ENCODE results near the gene ATP8B3.
"Not testable (repeated sequence)": the region's sequence is repeated elsewhere in the genome, so short reads cannot be mapped to it uniquely, and the experiment has no call there.

ATP8B3 gene

DNA sequence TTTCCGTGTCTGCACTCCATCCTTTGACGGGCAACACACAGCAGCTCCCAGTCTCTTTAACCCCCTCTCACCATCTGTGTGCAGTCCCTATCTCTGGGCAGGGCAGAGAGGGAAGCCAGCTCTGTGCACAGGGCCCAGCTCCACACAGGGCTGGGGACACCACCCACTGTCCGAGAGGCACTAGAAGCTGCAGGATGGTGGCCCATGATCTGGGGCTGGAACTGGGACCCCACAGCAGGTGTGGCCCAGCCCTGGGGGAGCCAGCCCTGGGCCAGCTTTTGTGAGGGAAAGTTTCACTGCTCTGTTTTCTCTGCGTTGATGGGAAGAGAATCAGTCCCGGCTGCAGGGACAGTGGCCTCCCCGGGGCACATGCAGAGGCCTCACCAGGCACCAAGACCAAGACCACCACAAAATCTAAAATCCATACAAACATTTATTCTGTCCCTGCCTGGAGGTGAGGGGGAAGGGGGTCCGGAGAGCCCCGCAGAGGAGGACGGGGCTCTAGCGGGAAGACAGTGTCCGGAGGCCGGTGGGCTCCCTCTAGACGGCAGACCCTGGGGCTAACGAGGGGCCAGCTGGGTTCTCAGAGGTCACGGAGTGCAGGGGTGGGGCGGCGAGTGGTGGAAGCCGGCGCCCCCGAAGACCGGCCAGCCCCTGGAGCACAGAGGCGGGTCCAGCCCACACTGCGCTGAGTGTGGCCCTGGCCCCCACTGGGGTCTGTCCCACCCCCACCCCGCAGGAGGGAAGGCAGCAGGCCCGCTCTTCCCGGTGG lies 2.9 kb upstream of the ATP8B3 start:
- DNase-seq, result no peak

- no peak for DNase-seq
These were observed 2.3 kb upstream of the ATP8B3 start for GRCh38 chr19:1814391-1814790.

GRCh38 chr19:1813192-1814182 lies 1.4 kb upstream of the ATP8B3 start:
- DNase-seq, result no peak

- DNase-seq, result peak; percentile 89
These were observed 533 bp upstream of the ATP8B3 start for GRCh38 chr19:1812426-1813191.

- DNase-seq, result no peak
These were observed 593 bp downstream of the ATP8B3 start for GRCh38 chr19:1811472-1811894.

DNA sequence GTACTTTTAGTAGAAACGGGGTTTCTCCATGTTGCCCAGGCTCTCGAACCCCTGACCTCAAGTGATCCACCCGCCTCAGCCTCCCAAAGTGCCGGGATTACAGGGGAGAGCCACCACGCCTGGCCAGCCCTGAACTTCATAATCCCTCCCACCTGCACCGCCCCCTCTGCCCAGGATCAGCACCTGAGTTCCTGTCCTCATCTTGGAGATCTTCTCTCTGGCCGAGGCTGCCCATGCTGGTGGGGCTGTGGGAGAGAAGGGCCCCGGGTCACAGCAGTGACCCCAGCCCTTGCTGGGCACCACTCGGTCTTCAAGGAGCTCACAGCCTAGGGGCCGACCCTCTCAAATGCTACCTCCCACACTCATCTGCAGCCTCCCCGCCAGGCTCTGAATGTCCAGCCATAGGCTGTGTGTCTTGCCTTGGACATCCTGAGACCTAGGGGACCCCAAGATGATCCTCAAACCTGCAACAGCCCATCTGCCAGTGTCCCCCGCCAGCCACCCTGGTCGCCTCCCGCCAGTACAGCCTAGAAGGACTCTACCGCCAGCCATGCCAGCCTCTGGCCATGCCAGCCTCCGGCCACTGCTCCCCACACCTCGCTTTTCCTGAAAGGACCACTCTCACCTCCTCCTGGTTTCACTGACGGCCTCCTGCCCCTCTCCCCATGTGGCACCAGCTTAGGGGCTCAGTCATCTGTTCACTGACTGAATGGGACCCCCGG lies 1.5 kb downstream of the ATP8B3 start:
- DNase-seq, result no peak

DNA sequence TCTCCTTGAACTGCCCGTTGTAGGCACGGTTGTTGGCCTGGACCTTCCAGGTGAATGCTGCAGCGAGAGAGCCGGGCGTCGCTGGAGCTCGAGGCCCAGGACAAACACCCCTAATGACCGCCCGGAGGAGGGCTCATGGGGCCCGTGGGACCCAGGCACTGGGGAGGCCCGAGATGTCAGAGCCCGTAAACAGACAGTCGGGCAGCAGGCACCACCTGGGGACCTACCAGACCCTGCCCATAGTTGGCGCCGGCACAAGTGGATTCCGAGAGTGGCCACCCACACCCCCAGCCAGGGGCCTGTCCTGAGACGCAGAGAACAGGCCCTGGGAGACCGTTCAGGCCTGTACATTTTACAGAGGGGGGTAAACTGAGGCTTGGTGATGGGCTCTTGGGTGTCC lies 2.4 kb downstream of the ATP8B3 start:
- DNase-seq, result no peak

- no peak for DNase-seq
These were observed 3.7 kb downstream of the ATP8B3 start for GRCh38 chr19:1808395-1808731.

DNA sequence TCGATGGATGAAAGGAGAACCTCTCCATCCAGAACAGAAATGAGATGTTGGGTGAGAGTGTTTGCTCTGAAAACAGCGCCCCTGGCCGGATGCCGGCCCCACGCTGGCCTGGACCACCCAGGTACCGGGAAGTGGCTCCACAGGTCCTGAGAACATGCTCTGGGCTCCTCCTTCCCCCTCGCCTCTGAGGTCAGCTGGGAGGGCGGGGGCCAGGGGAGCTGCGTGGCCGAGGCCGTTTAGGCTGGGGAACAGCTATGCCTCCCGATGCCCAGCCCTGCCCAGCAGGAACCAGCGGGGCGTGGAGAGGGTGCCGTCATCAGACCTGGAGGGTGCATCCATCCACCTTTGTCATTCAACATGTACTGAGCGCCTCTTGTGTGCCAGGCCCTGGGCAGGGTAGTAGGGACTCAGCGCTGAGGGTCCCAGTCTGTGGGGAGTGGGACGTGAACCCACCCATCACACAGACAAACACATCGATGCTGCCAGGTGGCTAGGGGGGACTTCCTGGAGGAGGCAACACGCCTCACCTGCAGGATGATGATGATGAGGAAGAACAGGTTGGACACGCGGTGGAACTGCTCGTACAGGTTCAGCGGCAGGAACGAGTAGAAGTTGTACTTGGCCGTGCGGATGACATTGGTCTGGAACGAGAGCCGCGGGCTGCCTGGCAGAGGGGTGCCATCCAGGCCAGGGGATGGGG lies 4.2 kb downstream of the ATP8B3 start:
- no peak for DNase-seq

DNA sequence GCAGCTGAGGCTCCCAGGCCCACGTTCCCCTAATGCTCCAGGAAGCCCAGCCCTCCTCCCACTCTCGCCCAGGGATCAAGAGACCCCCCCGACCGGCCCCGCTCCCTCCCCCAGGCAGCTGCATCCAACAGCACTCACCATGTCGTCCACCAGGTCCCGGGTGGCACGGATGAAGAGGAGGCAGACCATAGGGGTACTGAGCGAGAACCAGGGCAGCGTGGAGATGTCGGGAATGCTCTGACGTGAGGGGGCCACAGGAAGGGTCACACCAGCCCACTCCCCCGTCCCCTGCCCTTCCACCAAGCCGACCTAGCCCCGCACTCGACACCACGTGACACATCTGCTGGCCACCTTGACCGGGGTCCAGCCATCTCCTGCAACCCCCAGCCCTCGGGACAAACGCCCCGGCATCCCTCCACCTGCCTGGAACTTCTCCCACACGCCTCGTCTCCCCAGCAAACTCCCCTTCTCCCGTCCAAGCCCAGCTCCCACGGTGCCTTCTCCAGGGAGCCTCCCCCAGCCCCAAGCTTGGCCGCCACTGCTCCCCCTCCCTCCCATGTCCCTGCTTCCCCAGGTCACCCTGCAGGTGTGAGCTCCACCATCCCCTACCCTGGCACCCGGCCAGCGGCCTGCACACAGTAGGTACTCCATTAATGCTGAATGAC lies 4.9 kb downstream of the ATP8B3 start:
- DNase-seq, result no peak

- no peak for DNase-seq
These were observed 5.7 kb downstream of the ATP8B3 start for GRCh38 chr19:1806184-1807029.

GRCh38 chr19:1805401-1806183 lies 6.5 kb downstream of the ATP8B3 start:
- DNase-seq, result no peak

DNA sequence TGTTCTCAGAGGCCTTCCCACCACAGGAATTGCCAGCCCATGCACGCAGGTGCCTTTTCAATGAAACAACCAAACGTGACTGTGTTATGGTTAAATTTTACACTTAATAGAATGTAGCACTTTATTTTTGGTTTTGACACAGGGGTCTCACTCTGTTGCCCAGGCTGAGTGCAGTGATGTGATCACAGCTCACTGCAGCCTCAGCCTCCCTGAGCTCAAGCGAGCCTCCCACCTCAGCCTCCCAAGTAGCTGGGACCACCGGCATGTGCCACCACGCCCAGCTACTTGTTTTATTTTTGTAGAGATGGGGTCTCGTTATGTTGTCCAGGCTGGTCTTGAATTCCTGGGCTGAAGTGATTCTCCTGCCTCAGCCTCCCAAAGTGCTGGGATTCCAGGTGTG lies 7.2 kb downstream of the ATP8B3 start:
- no peak for DNase-seq

GRCh38 chr19:1799695-1800342 lies 12.3 kb downstream of the ATP8B3 start:
- no peak for DNase-seq

- not testable (repeated sequence) for DNase-seq
These were observed 14.8 kb downstream of the ATP8B3 start for GRCh38 chr19:1797313-1797712.

GRCh38 chr19:1796395-1797142 lies 15.5 kb downstream of the ATP8B3 start:
- DNase-seq, result no peak

DNA sequence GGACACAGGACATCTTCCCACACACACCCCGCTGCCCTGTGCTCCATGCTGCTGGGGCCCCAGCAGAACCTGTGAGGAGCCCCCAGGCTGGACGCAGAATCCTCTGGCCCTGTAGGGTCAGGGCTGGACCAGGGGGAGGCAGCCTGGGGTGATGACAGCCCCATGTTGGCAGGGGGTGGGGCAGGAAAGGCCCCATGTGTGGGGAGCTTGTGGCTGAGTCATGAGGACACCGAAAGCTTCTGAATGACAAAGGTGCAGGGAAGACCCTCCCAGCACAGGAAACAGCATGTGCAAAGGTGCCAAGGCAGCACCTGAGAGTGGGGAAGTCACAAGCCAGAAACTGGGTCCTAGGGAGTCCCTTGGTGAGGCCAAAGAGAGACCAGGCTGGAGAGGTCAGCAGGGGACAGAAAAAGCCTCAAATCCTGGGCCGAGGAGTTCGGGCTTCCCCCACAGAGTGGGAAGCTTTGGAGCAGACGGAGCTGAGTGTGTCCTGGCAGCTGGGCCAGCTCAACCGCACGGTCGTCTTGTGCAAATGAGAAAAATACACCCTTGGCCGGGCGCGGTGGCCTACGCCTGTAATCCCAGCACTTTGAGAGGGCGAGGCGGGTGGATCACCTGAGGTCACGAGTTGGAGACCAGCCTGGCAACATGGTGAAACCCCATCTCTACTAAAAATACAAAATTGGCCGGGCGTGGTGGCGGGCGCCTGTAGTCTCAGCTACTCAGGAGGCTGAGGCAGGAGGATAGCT lies 17.5 kb downstream of the ATP8B3 start:
- no peak for DNase-seq
